ENCODE data around the gene XCR1. TPM values are rescaled to one million over a fixed set of nuclear protein-coding genes. Genes with fewer than 3 reads are reported as not detected.

XCR1 gene
- total and polyA plus RNA-seq, 2 of the 8 experiments (the other 6 are each of a cell fraction or from before 2014, with no cell fraction given), result 0.53 TPM; not detected in 1

- H3K4me2 ChIP-seq (ENCODE audit: insufficient read depth in 1 of 2, low read depth in 2 of 2, low read length in 2 of 2), result no peak overlapping the region
- DNase-seq (ENCODE audit: low read depth in 1 of 2, low spot score in 2 of 2) (peak in 1 of 2 experiments; percentile 11), FAIRE-seq (no peak)
- H3K18ac ChIP-seq (ENCODE audit: extremely low read depth, low read length), result no peak overlapping the region
- no peak overlapping the region for H3K4me3 ChIP-seq (ENCODE audit: extremely low read depth in 1 of 4, insufficient read depth in 2 of 4, low read depth in 3 of 4, low read length in 4 of 4)
- no peak overlapping the region for H3K9ac ChIP-seq (replicated peaks in 1 of 4; ENCODE audit: extremely low read depth in 1 of 4, low read depth in 3 of 4, low read length in 3 of 4)
- H4K20me1 ChIP-seq (replicated peaks in 1 of 2; ENCODE audit: control insufficient read depth in 1 of 2, insufficient read depth in 2 of 2, low read length in 2 of 2), result no peaks in the 10 kb centered on the region
- H3K27ac ChIP-seq (ENCODE audit: low read depth, low read length), result no peak overlapping the region
- no peak overlapping the region for H2BK5ac ChIP-seq (ENCODE audit: low read depth, low read length)
- H2BK20ac ChIP-seq (ENCODE audit: low read length), result no peak overlapping the region
- no peaks in the 10 kb centered on the region for H3K79me2 ChIP-seq (ENCODE audit: control insufficient read depth in 1 of 2, insufficient read depth in 2 of 2, low read length in 2 of 2)
- H3K23ac ChIP-seq (ENCODE audit: insufficient read length), result no peak overlapping the region
- no peak overlapping the region for H3K14ac ChIP-seq (ENCODE audit: insufficient read length)
- H2BK15ac ChIP-seq (ENCODE audit: low read length), result no peak overlapping the region
- no peaks in the 10 kb centered on the region for H3K27me3 ChIP-seq (replicated peaks in 1 of 4; ENCODE audit: control insufficient read depth in 3 of 4, extremely low read depth in 1 of 4, insufficient read depth in 3 of 4, low read length in 3 of 4)
- WGBS, 2 experiments (ENCODE audit: extremely low coverage in 1 of 2, insufficient coverage in 1 of 2, insufficient read length in 1 of 2, insufficient replicate concordance in 2 of 2, low coverage in 1 of 2, low lambda C conversion rate in 2 of 2, missing lambda C conversion rate in 1 of 2), result 94% methylated on average over 34 of the region's 37 CpGs; no CpG with 5 or more reads in 1 of the 2 experiments
- no peak overlapping the region for H4K8ac ChIP-seq (ENCODE audit: extremely low read depth, insufficient read depth, low read length)
- no peak overlapping the region for H3K4ac ChIP-seq (replicated peaks; ENCODE audit: insufficient read length, low read depth, low read length)
- no peak overlapping the region for H3K56ac ChIP-seq (replicated peaks; ENCODE audit: insufficient read length, low read depth, low read length)
- ChIA-PET CTCF (ENCODE audit: partially characterized antibody) (no interaction called here), POLR2A (ENCODE audit: partially characterized antibody) (no interaction called here)
- no peak overlapping the region for H4K91ac ChIP-seq (replicated peaks; ENCODE audit: insufficient read length, low read length)
- no peaks in the 10 kb centered on the region; a peak in 1 of 4 replicates for H3K9me3 ChIP-seq (ENCODE audit: insufficient read depth in 2 of 2, low read depth in 1 of 2, low read length in 1 of 2)
- no peak overlapping the region for H2BK120ac ChIP-seq (replicated peaks; ENCODE audit: low read depth, low read length)
- H2BK12ac ChIP-seq (ENCODE audit: low read depth, low read length), result no peak overlapping the region
- H3K36me3 ChIP-seq (ENCODE audit: control insufficient read depth in 2 of 4, insufficient read depth in 4 of 4, low read length in 3 of 4), result no peaks in the 10 kb centered on the region
- no peak overlapping the region for H2AK5ac ChIP-seq (ENCODE audit: low read depth, low read length)
- H4K5ac ChIP-seq (ENCODE audit: insufficient read length, low read depth, low read length), result no peak overlapping the region
- H3K4me1 ChIP-seq (replicated peaks in 1 of 4; ENCODE audit: control insufficient read depth in 3 of 4, insufficient read depth in 4 of 4, low read length in 3 of 4), result no peaks in the 10 kb centered on the region
- no peaks in the 10 kb centered on the region for H3K79me1 ChIP-seq (ENCODE audit: low read depth, low read length)
- H3K23me2 ChIP-seq (ENCODE audit: low read depth, low read length), result no peaks in the 10 kb centered on the region
- H2AFZ ChIP-seq (ENCODE audit: low read length), result no peak overlapping the region
- TF ChIP-seq POLR2AphosphoS5 (IDR thresholded peaks at IDR 0.05; ENCODE audit: low read depth, low read length) (no peak), CTCF (IDR thresholded peaks at IDR 0.05; ENCODE audit: control extremely low read depth in 1 of 3, insufficient read depth in 1 of 3, low read depth in 1 of 3, low read length in 3 of 3) (no peak), SIN3A (conservative IDR thresholded peaks at IDR 0.05 in 1 of 2, IDR thresholded peaks at IDR 0.05 in 1 of 2; ENCODE audit: low read depth in 1 of 2, low read length in 2 of 2) (no peak), SRF (IDR thresholded peaks at IDR 0.05; ENCODE audit: low read depth, low read length) (no peak), TCF12 (IDR thresholded peaks at IDR 0.05; ENCODE audit: low read depth, low read length) (no peak), CHD2 (IDR thresholded peaks at IDR 0.05; ENCODE audit: low read length) (no peak), GABPA (IDR thresholded peaks at IDR 0.05; ENCODE audit: borderline replicate concordance, insufficient read depth, low read length) (no peak), KDM4A (IDR thresholded peaks at IDR 0.05; ENCODE audit: low read depth, low read length, severe bottlenecking) (no peak), USF2 (IDR thresholded peaks at IDR 0.05; ENCODE audit: low read length) (no peak)
These were observed 6.3 kb downstream of the XCR1 start for GRCh38 chr3:46020766-46021510.

All from H1 (cell line).